Activated T-cell treated with anti-CD3 and anti-CD28 coated beads for 48 hours (primary cell): ENCODE results near the gene BACH2.
"Not testable (repeated sequence)": the region's sequence is repeated elsewhere in the genome, so short reads cannot be mapped to it uniquely, and the experiment has no call there.

Experiments
- DNase-seq: peaks from one replicate; pipeline ENCODE4 v3.0.0-alpha.2; 2020; ENCODE audit warnings: low read depth

BACH2 gene

DNA sequence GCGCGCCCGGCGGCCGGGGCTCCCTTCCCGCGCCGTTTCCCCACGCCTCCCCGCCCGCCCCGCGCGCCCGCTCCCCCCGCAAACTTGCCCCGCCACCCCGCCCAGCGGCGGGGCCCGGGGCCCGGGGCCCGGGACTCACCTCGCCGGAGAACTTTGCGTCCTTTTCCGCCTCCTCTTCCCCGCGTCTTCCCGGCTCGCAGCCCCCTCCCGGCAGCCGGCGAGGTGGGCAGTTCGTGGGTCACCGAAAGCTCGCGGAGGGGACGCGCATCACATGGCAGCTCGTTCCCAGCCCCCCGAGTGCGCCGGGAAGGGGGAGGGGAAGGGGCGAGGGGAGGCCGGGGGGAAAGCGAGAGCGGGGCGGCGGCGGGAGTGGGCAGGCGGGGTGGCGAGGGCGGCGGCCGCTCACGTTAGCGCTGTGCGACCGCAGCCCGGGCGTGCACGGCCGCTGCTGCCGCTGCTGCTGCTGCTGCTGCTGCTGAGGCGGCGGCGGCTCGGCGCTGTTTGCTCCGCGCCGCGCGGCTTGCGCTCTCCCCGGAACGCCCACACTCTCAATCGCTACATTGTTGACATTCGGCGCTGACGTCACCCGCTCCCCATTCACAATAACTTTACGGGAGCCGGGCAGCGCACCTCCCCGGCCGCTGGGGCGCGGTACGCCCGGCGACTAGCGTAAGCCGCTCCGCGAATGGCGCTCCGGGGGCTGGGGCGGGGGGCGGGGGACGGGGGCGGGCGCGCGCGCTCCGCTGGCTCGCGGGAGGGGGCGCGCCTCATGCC, at the start of gene BACH2:
TSS of gene BACH2 (minus strand) at position 503 of the 774 bp plus-strand sequence. CDS start 287,999 bp downstream, outside the sequence.
- DNase-seq: peak; percentile 92

DNA sequence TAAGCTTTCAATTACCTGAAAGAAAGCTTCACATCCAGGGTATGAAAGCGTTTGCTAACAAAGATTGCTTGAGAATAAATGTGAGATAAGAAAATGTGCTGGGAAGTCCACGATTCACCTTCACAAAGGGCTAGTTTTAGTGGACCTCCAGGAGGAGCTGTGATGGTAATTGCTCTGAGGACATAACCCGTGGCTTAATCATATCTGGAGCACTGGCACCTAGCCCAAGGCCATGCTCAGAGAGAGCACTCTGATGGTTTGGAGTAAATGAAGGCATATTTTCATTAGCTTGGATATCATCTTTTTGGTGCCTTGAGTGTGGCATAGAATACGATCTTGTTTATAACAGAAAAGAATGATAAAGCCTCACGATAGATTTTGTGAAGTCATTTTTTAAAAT, 46.9 kb upstream of the BACH2 start:
- no peak for DNase-seq

DNA sequence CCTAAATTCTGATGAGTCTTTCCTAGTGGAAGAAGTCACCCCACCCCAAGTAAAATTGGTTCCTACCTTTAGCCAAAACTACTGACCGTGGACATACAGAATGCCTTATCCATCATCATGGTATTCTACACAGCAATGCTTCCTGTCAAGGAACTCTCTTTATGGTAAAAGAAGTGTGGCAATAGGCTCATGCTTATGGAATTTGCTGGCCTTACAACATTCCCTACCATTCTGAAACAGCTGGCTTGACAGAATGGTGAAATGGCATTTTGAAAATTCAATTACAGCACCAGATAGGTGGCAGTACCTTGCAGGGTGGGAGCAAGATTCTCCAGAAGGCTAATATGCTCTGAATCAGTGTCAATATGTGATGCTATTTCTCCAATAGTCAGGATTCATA, 41.8 kb upstream of the BACH2 start:
- DNase-seq: no peak

DNA sequence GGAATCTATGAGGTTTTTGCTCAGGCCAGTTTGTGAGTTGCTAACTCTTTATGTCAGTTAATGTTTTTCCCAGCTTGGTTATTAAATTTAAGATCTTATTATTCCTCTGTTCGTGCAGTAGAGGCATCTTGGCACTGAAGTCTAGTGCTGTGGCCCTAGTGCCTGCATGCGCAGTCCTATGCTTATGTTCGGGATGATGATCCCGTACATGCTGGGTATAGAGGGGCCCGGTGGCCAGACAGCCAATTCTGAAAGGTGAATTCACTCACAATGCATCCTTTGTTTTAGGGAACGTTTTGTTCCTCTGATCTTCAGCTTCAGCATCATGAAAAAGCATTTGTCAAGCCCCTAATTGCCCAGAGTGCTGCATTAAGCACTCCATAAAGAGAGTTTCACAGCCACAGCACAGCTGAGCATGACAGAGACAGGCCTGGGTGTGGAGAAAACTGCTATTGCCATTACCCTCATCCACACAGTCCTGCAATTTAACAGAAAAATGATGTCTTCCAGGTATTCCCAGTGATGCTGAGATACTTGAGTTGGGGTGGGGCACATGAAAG, 39.8 kb upstream of the BACH2 start:
- no peak for DNase-seq

DNA sequence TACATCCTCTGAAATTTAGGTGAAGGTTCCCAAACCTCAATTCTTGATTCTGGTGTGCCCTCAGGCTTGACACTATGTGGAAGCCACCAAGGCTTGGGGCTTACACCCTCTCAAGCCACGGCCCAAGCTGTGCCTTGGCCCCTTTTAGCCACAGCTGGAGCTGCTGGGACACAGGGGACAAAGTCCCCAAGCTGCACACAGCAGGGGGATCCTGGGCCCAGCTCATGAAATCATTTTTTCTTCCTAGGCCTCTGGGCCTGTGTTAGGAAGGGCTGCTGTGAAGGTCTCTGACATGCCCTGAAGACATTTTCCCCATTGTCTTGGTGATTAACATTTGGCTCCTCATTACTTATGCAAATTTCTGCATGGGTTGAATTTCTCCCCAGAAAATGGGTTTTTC, 37.3 kb upstream of the BACH2 start:
- DNase-seq: no peak

DNA sequence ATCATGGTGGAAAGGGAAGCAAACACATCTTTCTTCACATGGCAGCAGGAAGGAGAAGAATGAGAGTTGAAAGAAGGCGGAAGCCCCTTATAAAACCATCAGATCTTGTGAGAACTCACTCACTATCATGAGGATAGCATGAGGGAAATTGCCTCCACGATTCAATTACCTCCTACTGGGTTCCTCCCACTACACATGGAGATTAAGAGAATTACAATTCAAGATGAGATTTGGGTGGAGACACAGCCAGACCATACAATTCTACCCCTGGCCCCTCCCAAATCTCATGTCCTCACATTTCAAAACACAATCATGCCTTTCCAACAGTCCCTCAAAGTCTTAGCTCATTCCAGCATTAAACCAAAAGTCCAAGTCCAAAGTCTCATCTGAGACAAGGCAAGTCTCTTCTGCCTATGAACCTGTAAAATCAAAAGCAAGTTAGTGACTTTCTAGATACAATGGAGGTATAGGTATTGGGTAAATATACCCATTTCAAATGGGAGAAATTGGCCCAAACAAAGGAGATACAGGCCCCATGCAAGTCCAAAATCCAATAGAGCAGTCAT, 36.4 kb upstream of the BACH2 start:
- not testable (repeated sequence) for DNase-seq

DNA sequence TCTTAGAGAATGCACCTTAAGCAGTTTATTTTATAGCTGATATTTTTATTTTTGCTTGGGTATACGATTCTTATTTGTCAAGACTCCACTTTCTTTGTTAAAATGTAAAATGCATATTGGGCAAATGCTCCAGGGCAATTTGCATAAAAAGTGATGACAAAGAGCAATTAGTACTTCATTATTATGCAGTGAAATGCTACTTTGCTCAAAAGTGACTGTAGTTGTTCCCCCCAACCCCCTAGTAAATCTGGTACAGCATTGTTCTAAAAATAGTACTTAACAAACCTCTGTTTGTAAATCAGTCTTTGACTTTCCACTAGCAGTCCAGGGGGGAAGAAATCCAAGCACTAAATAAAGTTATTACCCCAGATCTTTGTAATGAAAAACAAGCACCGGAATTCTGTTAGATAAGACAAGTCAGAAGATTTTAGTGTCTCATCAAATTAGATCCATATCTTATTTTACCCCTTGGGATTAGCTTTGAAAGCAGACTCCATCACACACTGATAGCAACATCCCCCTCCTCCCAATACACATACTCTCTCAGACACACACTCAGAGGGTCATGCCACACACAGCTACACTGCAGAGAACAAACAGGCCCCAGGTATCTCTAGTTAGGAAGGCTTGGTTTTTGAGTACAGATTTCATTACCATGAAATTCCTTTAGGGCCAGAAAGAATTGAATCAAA, 32.9 kb upstream of the BACH2 start:
- DNase-seq: no peak

DNA sequence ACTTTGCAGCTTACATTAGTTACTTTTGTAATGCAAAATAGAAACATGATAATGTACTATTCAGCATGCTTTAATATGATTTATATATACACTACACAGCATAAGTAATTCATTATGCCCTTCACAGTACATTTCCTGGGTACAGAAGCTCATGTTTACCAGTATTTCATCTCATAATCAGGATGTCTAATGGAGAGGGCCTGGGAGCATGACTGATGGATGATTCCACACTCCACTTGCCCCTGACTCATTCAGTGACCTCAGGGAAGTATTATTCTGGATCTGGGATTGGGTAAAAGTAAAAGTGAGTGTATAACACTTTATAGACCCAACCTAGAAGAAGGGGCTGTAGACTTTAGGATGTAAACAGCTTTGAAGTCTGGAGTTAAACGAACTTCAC, 31.4 kb upstream of the BACH2 start:
- no peak for DNase-seq

DNA sequence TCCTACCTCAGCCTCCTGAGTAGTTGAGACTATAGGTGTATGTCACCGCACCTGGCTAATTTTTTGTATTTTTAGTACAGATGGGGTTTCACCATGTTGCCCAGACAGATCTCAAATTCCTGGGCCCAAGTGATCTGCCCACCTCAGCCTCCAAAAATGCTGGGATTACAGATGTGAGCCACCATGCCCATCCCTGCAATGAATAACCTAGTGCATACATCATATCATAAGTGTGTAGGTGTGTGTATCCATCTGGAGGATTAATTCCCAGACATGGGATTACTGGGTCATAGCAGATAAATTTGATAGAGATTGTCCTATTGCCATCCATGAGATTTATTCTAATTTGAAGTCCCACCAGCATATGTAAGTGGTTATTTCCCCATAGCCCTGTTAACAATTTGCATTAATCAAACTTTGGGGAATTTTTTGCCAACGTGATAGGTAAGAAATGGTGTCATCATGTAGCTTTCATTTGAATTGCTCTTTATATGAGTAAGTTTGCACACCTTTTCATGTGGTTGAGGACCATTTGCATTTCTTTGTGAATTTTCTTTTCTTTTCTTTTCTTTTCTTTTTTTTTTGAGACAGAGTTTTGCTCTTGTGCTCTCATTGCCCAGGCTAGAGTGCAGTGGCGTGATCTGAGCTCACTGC, 29.9 kb upstream of the BACH2 start:
- no peak for DNase-seq

DNA sequence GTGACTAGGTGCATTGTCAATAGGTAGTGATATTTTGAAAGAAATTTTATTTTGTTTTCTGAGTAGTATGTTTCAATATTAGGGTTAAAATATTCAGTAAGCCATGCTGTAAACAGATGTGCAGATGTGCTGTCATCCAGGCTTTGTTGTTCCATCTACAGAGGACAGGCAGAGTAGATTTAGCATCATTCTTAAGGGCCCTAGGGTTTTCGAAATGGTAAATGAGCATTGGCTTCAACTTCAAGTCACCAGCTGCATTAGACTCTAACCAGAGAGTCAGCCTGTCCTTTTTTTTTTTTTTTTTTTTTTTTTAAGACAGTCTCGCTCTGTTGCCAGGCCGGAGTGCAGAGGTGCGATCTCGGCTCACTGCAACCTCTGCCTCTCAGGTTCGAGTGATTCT, 27.1 kb upstream of the BACH2 start:
- no peak for DNase-seq

DNA sequence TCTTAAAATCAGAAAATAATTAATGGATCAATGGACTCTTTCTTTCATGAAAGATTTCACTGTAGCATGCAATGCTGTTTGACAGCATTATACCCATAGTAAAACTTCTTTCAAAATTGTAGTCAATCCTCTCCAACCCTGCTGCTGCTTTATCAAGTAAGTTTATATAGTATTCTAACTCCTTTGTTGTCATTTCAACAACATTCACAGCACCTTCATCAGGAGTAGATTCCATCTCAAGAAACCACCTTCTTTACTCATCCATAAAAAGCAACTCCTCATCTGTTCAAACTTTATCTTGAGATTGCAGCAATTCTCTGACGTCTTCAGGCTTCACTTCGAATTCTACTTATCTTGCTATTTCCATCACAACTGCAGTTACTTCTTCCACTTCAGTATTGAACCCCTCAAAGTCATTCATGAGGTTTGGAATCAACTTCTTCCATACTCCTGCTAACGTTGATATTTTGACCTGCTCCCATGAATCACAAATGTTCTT, 26.4 kb upstream of the BACH2 start:
- no peak for DNase-seq

DNA sequence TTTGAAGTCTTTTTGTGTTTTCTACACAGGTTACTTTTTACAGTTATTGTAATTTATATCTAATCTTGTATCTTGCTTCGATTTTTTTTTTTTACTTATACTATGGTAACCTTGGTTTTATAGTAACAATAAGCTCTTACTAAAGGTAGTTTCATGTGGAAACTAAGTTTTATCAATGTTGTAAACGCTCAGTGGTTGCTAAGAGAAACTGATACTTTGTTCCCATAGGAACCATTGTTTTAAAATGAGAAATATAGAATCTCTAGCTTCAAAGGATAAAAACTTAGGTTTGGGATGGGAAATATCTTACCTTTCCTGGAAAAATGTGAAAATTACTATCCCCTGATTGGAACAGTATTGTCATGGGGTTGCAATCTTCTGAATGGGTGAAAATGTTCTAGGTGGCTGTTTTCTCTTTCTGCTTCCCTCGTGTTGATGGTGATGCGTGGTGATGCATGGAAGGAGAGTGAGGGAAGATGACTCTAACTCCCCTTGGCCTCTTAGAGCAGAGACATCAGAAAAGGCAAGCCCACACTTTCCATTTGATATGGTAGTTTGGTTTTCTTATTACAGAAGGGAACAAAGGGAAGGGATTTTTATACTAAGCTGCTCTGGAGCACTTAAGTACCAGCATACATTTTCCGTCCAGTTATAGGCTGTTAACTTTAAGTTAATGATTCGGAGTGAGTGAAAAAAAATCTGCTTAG, 23.5 kb upstream of the BACH2 start:
- no peak for DNase-seq

DNA sequence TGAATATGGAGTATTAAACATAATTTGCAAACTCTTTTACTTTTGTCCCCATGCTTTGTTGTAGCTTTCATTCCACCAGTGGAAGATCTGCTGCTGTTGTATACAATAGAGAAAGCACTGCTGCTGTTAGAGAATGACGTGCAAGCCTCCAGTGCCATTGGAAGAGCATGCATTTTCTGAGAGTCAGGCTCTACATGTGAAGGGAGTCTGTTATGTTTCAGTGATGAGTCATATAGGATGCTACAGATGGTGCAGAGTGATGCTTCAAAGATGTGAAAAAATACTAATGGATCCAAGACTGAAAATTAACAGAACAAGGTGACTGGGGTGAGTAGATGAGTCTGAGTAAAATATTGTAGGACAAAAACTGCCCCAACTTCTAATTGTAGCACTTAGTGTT, 22.4 kb upstream of the BACH2 start:
- no peak for DNase-seq

DNA sequence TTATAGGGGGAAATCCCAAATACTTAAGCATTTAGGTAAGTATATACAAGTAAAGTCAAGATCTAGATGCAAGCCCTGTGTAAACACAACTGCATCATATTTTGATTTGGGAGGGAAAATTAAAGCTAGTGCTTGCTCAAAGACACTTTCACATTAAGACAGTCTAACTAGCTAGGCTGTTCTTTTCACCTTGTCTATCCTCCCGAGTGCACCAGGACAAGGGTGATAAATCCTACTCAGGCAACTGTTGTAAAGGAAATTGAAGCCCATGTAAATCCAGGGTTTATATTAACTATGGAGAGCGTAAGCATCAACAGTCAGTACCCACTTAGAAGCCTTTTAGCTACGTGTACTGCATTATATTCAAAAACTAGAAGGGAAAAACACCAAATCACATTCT, 19.3 kb upstream of the BACH2 start:
- DNase-seq: no peak

DNA sequence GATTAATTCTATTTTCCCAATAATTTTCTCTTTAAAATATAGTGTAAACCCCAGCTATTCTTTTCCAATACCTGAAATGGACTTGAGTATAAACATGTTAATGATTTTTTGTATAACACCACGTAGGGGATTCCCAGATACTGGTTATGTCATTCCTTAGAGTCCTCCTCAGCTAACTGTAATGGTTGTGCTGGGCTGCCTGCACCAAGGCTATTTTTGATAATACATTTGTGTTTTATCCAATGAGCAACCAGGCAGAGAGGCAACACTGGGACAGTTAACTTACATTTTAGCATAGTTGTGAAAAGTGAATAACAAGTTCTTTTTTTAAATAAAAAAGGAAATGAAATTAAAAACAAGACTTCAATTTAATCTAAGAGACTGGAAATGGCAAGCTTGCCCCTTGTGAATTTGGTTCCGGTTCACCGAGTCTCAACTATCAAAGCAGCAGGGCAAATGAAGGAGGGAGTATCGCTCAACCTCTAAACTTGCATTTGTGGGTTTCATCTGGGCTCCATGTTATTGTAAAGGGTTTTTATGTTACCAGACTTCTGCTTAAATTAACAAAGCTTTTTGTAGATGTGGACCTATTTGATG, 18.8 kb upstream of the BACH2 start:
- DNase-seq: no peak

DNA sequence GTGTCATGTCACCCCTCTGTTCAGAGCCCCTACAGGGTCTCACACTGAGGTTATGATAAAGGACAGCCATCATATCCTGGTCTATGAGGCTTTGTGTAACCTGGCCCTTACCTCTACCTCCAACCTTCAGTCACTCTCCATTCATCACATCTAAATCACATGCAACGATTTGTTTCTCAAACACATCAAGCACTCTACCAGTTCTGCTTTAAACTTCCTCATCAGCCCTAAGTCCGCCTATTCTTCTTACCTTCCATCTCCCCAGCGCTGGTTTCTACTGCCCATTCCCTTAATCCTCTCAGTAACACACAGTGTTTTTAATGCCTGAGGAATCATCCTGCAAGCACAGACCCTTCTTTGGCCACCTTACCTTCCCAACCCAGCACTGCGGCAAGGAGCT, 17.9 kb upstream of the BACH2 start:
- DNase-seq: no peak

DNA sequence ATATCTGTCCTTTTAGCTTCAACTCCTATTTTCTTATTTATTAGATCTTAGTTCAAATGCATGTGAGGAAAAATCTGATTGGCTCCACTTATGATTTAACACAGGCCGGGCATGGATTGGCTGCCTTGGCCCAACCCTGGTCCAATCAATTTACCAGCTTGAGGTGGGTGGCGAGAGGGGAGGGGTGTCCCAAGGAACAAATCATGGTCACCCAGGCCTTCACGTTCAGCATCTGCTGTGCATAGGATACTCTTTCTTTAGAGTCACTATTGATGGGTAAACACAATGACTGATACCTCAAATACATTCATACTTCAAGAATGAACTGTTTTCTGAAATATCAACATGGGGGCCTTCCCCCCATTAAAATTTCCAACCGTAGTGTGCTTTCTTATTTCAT, 14.9 kb upstream of the BACH2 start:
- DNase-seq: no peak

DNA sequence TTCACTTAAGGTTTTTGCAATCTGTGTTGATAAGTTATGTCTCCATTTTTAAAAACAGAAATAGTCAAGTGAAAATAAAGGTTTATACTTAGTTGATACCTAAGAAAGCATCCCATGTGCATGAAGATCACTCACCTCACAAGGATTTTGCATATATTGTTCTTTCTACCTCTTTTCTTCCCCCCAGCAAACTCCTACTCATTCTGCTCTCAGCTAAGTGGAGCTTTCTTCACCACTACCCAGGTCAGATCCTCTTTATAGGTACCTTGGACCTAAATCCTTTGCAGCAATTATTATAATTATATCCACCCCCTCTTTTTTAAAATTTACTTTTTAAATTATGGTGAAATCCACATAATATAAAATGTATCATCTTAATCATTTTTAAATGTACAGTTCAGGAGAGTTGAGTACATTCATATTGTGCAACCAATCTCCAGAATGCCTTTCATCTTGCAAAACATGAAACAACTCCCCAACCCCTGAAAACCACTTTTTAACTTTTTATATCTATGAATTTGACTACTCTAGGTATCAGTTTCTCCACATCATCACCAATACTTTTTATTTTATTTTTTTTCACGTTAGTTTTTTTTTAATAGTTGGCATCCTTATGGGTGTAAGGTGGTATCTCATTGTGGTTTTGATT, 9.3 kb upstream of the BACH2 start:
- no peak for DNase-seq

DNA sequence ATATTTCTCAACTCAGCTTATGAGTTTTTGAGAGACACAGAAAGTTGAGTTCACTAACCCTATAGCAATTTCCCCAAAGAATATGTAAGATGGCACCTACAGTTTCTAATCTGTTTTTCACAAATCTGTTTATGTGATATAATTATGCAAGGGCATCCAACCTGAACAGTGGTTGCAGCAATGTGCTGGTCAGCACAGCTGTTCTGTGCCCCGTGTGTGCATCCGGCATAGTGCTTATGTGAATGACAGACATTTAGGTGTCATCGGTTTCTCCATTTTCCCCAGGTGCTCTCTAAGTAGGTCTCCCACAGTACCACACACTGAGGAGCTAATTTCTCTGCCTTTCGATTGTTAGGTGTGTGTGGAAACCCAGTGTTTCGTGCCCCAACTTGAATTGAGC, 7.7 kb upstream of the BACH2 start:
- no peak for DNase-seq

DNA sequence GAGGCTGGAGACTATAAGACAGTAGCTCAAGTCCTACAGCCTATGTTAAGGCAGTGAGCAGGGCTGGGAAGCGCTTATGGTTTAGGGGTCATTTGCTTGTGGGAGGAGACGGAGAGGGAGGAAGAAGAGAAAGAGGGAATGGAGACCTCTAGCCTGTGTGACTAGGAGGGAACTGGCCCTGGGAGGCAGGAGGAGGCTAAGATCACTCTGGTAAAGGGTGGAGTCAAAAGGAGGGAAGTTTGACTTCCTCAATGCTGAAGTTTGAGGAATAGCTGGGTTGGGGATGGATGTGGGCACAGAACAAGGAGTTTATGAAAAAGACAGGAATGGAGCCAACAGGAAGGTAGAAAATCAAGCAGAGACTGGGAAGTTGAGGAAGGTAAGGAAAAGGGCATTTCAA, 6.4 kb upstream of the BACH2 start:
- DNase-seq: no peak

DNA sequence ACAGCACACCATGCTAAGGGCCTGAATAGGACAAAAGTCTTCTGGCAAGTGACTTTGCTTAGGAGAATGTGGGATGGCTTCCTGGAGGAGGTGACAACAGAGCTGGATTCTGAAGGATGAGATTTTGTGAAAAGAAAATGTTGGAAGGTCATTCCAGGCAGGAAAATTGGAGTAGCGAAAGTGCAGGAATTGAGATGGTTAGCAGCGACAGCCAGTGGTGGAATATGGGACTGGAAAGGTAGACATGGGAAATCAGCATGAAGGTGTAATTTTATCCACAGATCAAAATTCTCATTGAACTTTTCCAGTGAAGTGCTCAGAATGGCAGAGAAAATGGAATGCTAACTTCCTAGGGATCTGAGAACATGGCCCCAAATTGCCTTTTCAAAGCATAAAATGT, 5.7 kb upstream of the BACH2 start:
- DNase-seq: no peak
